ENCODE data around the gene STXBP1. TPM values are rescaled to one million over a fixed set of nuclear protein-coding genes. Genes with fewer than 3 reads are reported as not detected.
A peak's percentile ranks its signal among the peaks of the same experiment; 100 is the strongest.

STXBP1 gene
- total and polyA plus RNA-seq, 9 donors = 5.3 to 19.5 (median 13.1) TPM

GRCh38 chr9:127698985-127699670 lies 87.1 kb downstream of the STXBP1 start:
- Histone ChIP-seq H3K9me3 (replicated peaks; ENCODE audit: control insufficient read depth, low read depth, low read length) (no peaks in the 10 kb centered on the region), H3K4me3 (ENCODE audit: low read length) (peak overlapping the region; percentile 49), H3K27ac (ENCODE audit: low read length) (peak overlapping the region; percentile 90), H3K27me3 (ENCODE audit: control insufficient read depth, insufficient read depth, low read length) (no peaks in the 10 kb centered on the region), H3K4me1 (ENCODE audit: control insufficient read depth, insufficient read depth, low read length) (peaks cover 30% of the 10 kb centered on the region), H3K36me3 (ENCODE audit: control insufficient read depth, insufficient read depth, low read length) (no peaks in the 10 kb centered on the region)
- peak; percentile 99 for DNase-seq
- WGBS (ENCODE audit: insufficient coverage) = 7% methylated on average over 34 of the region's 41 CpGs

- H3K36me3 ChIP-seq (ENCODE audit: control insufficient read depth, insufficient read depth, low read length) = no peaks in the 10 kb centered on the region
- WGBS (ENCODE audit: insufficient coverage) = 85% methylated on average over 2 of the region's 2 CpGs
- DNase-seq = no peak
- no peak overlapping the region for H3K4me3 ChIP-seq (ENCODE audit: low read length)
- H3K27ac ChIP-seq (ENCODE audit: low read length) = peak overlapping the region; percentile 69
- no peaks in the 10 kb centered on the region for H3K9me3 ChIP-seq (replicated peaks; ENCODE audit: control insufficient read depth, low read depth, low read length)
- H3K27me3 ChIP-seq (ENCODE audit: control insufficient read depth, insufficient read depth, low read length) = no peaks in the 10 kb centered on the region
- peaks cover 27% of the 10 kb centered on the region for H3K4me1 ChIP-seq (ENCODE audit: control insufficient read depth, insufficient read depth, low read length)
Measured at GRCh38 chr9:127700140-127700539, 88.1 kb downstream of the STXBP1 start.

DNA sequence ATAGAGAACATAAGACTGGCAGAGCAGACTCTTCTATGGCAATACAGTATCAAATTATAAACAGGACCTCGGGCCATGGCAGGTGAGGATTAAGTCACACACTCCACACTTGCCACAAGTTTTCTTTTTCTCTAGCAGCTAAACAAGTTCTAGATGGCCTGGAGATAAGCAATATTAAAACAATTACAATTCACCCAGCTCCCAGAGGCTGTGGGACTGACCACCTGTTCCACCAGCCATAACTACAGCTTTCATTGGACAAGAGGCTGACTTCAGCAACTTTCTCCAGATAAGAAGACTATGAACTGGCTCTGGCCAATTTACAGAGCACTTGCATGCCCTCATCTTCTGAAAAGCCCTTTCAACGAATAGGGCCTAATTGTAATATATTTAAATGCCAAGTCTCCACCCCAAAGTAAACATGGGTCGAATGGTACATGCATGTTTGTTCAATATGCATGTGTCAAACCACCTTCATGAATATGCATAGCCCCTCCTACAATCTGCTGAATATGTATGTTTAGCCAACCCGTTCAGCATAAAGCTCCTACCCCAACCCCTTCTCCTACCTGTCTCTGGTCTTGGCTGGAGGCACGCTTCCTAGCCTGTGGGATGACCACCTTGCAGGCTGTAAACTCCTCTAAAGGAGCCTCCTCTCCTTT lies 88.6 kb downstream of the STXBP1 start:
- Histone ChIP-seq H3K36me3 (ENCODE audit: control insufficient read depth, insufficient read depth, low read length) (no peaks in the 10 kb centered on the region), H3K27ac (ENCODE audit: low read length) (peak overlapping the region; percentile 69), H3K9me3 (replicated peaks; ENCODE audit: control insufficient read depth, low read depth, low read length) (no peaks in the 10 kb centered on the region), H3K4me1 (ENCODE audit: control insufficient read depth, insufficient read depth, low read length) (peaks cover 29% of the 10 kb centered on the region), H3K4me3 (ENCODE audit: low read length) (no peak overlapping the region), H3K27me3 (ENCODE audit: control insufficient read depth, insufficient read depth, low read length) (no peaks in the 10 kb centered on the region)
- no peak for DNase-seq
- 63% methylated on average over 3 of the region's 5 CpGs for WGBS (ENCODE audit: insufficient coverage)

DNA sequence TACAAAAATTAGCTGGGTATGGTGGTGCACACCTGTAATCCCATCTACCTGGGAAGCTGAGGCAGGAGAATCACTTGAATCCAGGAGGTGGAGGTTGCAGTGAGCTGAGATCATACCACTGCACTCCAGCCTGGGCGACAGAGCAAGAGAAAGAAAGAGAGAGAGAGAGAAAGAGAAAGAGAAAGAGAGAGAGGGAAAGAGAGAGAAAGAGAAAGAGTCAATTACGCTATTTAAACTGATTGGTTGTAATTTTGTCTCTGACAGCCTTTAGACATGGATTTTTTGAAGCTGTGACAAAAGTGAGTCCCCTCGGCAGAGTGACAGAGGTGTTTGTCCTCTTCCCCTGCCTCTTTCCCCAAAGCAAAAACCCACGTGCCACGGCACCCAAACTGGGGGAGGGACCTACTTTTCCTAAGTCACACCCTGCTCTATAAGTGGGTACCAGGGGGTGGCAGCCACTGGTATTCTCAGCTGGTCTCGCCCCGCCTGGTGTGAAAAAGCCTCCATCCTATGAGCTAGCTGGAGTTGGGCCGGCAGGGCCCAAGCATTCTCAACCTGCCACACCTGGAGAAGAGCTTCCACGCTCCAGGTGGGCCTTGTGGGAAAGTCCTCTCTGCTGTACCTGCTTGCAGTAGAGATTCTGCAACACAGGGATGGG lies 91.3 kb downstream of the STXBP1 start:
- 82% methylated on average over 4 of the region's 9 CpGs for WGBS (ENCODE audit: insufficient coverage)
- no peaks in the 10 kb centered on the region for H3K36me3 ChIP-seq (ENCODE audit: control insufficient read depth, insufficient read depth, low read length)
- no peaks in the 10 kb centered on the region for H3K9me3 ChIP-seq (replicated peaks; ENCODE audit: control insufficient read depth, low read depth, low read length)
- no peak overlapping the region for H3K4me3 ChIP-seq (ENCODE audit: low read length)
- DNase-seq = no peak
- no peaks in the 10 kb centered on the region for H3K27me3 ChIP-seq (ENCODE audit: control insufficient read depth, insufficient read depth, low read length)
- H3K27ac ChIP-seq (ENCODE audit: low read length) = no peak overlapping the region
- H3K4me1 ChIP-seq (ENCODE audit: control insufficient read depth, insufficient read depth, low read length) = peaks cover 36% of the 10 kb centered on the region

DNA sequence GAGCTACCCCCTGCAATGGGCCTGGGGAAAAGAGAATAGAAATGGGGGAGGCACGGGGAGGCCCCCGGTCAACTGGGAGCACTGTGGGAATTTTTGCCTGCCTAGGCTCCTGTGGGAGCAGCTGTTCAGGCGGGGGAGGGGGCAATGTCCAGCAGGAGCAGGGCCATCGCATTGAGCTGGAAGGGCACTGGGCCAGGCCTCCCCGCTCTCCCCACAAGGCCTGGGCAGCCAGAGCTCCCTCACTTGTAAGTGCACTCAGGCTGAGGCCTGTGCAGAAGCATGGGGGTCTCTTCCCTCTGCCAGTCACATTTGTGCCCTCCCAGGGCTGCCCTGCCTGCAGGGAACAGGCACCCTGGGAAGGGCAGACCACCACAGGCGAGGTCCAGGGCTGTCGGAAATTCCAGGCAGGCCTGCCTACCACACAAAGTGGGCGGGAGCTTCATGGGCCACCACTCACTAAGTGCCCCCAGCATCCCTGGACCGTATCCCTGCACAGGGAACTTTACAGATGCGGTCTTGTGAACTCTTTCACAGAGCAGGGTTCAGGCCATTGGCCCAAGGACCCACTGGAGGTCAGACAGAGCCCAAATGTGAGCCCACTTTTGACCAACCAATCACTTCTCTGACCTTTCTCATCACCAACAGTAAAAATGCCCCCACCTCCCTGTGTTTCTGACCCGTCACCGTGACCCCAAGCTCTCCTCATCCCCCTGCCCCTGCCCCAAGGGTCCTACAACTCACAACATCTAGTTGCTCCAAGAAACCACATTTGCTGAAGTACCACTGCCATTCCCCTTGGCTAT lies 93.7 kb downstream of the STXBP1 start:
- Histone ChIP-seq H3K36me3 (ENCODE audit: control insufficient read depth, insufficient read depth, low read length) (no peaks in the 10 kb centered on the region), H3K4me3 (ENCODE audit: low read length) (no peak overlapping the region), H3K27ac (ENCODE audit: low read length) (no peak overlapping the region), H3K27me3 (ENCODE audit: control insufficient read depth, insufficient read depth, low read length) (no peaks in the 10 kb centered on the region), H3K9me3 (replicated peaks; ENCODE audit: control insufficient read depth, low read depth, low read length) (no peaks in the 10 kb centered on the region), H3K4me1 (ENCODE audit: control insufficient read depth, insufficient read depth, low read length) (peaks cover 21% of the 10 kb centered on the region)
- DNase-seq = no peak
- WGBS (ENCODE audit: insufficient coverage) = 68% methylated on average over 11 of the region's 12 CpGs

DNA sequence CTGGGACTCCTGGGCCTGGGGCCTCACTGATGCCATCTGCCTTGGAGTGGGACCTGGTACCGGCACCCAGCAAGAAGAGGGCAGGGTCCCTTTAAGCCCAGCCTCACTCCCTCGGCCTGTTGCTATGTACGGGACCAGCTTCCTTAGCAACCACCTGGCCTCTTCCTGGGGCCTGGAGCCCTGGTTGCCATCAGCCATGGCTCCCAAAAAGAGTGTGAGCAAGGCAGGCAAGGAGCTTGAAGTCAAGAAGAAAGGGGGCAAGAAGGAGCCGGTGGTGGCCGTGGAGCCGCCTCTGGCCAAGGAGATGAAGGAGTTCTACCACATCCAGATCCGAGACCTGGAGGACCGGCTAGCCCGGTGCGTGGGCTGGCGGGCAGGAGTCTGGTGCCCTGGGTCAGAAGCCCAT lies 94.8 kb downstream of the STXBP1 start, which contains the start of gene CFAP157:
Gene CFAP157 (plus strand): TSS at position 153 of the 406 bp plus-strand sequence. CDS start 44 bp downstream, at position 197.
- no peak within 1 kb of the TSS for H3K27ac ChIP-seq (ENCODE audit: low read length)
- peaks cover 2% of the 10 kb centered on the region for H3K36me3 ChIP-seq (ENCODE audit: control insufficient read depth, insufficient read depth, low read length)
- no peaks in the 10 kb centered on the region for H3K27me3 ChIP-seq (ENCODE audit: control insufficient read depth, insufficient read depth, low read length)
- H3K4me3 ChIP-seq (ENCODE audit: low read length) = no peak within 1 kb of the TSS
- WGBS (ENCODE audit: insufficient coverage) = 52% methylated on average over 10 of the region's 11 CpGs
- DNase-seq = no peak
- peaks cover 31% of the 10 kb centered on the region for H3K4me1 ChIP-seq (ENCODE audit: control insufficient read depth, insufficient read depth, low read length)
- H3K9me3 ChIP-seq (replicated peaks; ENCODE audit: control insufficient read depth, low read depth, low read length) = no peaks in the 10 kb centered on the region

GRCh38 chr9:127707766-127708165 lies 95.7 kb downstream of the STXBP1 start:
- WGBS (ENCODE audit: insufficient coverage) = 55% methylated on average over 5 of the region's 5 CpGs
- Histone ChIP-seq H3K27me3 (ENCODE audit: control insufficient read depth, insufficient read depth, low read length) (no peaks in the 10 kb centered on the region), H3K27ac (ENCODE audit: low read length) (no peak overlapping the region), H3K36me3 (ENCODE audit: control insufficient read depth, insufficient read depth, low read length) (peaks cover 4% of the 10 kb centered on the region), H3K9me3 (replicated peaks; ENCODE audit: control insufficient read depth, low read depth, low read length) (no peaks in the 10 kb centered on the region), H3K4me1 (ENCODE audit: control insufficient read depth, insufficient read depth, low read length) (peaks cover 38% of the 10 kb centered on the region), H3K4me3 (ENCODE audit: low read length) (no peak overlapping the region)
- no peak for DNase-seq

- peaks cover 7% of the 10 kb centered on the region for H3K36me3 ChIP-seq (ENCODE audit: control insufficient read depth, insufficient read depth, low read length)
- no peak overlapping the region for H3K27ac ChIP-seq (ENCODE audit: low read length)
- no peak overlapping the region for H3K4me3 ChIP-seq (ENCODE audit: low read length)
- 86% methylated on average over 8 of the region's 8 CpGs for WGBS (ENCODE audit: insufficient coverage)
- peaks cover 39% of the 10 kb centered on the region for H3K4me1 ChIP-seq (ENCODE audit: control insufficient read depth, insufficient read depth, low read length)
- H3K9me3 ChIP-seq (replicated peaks; ENCODE audit: control insufficient read depth, low read depth, low read length) = no peaks in the 10 kb centered on the region
- no peaks in the 10 kb centered on the region for H3K27me3 ChIP-seq (ENCODE audit: control insufficient read depth, insufficient read depth, low read length)
- DNase-seq = no peak
Measured at GRCh38 chr9:127708952-127709587, 97.0 kb downstream of the STXBP1 start.

DNA sequence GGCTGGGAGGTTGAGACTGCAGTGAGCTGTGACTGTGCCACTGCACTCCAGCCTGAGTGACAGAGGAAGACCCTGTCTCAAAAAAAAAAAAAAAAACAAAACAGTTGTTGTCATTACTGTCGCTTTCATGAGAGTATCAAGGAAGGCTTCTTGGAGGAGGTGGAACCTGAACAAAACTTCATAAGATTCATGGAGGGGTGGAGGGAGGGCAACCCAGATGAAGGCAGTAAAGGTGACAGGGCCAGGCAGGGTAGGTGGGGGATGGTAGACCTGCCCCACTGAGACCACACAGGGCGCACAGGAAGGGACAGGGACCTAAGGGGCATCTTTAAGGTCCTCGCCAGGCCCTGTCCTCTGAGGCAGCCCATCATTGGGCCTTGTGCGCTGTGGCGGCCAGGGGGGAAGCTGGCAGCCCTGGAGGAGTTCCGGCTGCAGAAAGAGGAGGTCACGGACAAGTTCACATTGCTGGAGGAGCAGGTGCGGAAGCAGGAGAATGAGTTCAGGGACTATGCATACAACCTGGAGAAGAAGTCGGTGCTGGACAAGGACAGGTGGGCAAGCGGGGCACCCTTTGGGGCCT lies 98.2 kb downstream of the STXBP1 start:
- peaks cover 43% of the 10 kb centered on the region for H3K4me1 ChIP-seq (ENCODE audit: control insufficient read depth, insufficient read depth, low read length)
- no peaks in the 10 kb centered on the region for H3K9me3 ChIP-seq (replicated peaks; ENCODE audit: control insufficient read depth, low read depth, low read length)
- no peaks in the 10 kb centered on the region for H3K27me3 ChIP-seq (ENCODE audit: control insufficient read depth, insufficient read depth, low read length)
- H3K27ac ChIP-seq (ENCODE audit: low read length) = no peak overlapping the region
- DNase-seq = no peak
- 84% methylated on average over 10 of the region's 10 CpGs for whole genome bisulfite sequencing (ENCODE audit: insufficient coverage)
- H3K36me3 ChIP-seq (ENCODE audit: control insufficient read depth, insufficient read depth, low read length) = peaks cover 7% of the 10 kb centered on the region
- H3K4me3 ChIP-seq (ENCODE audit: low read length) = no peak overlapping the region
